Bladder microvascular endothelial cell (primary cell): Measurements from ENCODE around the gene USF1. TPM values are rescaled to one million over a fixed set of nuclear protein-coding genes. Genes with fewer than 3 reads are reported as not detected.

Experiments used
- total RNA-seq: library from RNA; depleted of rRNA; stranded (reverse); fragments of >200 nt; gene quantifications from 2 replicates; pipeline ENCODE4 v1.2.3, GENCODE V29; 2014

USF1 gene, protein sequence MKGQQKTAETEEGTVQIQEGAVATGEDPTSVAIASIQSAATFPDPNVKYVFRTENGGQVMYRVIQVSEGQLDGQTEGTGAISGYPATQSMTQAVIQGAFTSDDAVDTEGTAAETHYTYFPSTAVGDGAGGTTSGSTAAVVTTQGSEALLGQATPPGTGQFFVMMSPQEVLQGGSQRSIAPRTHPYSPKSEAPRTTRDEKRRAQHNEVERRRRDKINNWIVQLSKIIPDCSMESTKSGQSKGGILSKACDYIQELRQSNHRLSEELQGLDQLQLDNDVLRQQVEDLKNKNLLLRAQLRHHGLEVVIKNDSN
- total RNA-seq: 104 and 119 TPM in 2 replicates

DNA sequence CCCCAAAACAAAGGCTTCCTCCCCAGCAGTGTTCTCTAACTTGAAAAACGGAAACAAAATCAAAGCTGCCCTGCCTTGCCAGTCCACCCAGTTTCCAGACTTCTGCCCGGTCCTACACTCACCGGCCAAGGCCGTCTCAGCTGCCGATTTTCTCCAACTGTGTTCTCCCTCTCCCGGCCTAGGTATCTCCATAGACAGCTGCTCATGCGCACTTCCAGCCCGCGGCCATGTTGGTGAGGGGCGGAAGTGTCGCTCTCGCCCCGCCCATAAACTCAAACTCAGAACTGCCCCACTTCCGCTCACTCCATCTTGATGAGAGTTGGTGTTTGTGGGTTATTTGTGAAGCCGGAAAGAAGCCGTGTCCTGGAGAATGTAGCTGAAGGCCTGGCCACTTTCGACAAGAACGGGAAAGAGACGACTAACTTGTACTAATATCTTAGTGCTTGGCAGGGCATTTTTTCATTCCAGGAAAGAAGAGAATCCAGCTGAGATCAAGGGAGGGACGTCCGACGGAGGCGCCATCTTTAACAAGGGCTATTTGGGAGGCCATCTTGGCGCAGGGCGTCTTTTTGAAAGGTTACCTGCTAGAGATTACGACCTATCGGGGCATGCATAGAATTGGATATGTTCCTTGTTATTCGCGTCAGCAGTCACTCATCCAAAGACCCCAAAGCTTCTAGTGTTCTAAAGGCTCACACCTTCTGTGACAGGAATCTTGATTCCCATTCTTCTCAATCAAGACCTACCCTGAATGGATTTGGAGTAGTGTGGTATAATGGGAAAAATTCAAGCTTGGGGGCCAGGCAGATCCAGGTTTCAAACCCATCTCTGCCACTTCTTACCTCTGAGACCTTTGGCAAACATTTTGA lies at the start of gene USF1:
USF1 (minus strand) TSS at position 242 of the 869 bp plus-strand sequence. CDS start 2,702 bp downstream, outside the sequence.

DNA sequence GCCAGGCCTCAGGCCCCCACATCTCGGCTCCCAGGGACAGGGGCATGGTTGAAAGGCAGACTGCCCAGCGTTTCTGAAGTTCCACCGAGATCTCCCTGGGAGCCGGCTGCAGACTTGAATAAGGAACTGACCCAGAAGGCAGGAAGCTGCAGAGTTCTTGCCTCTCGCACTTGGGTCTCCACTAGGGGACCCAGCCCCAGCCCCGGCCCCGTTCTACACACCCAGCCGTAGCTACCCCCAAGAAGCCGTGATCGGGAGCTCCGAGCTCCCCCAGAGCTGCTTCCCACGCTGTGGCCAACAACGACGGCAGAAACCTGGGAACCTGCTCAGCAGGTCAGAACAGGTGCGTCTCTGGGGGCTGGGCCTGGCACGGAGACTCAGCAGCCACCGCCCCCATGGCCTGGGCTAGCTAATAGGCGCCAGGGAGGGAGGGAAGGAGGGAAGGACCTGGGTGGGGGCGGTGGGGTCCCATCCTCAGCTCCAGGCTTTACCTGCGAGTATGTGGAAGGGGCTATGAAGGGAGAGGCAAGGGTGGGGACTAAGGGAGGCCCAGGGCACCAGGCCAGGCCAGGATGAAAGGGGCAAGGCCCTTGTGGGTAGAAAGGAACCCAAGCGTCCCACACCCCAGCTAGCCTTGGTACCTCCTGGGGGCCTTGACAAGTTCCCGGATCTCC lies 43.6 kb upstream of the USF1 start, which contains the start of gene NECTIN4:
NECTIN4 (minus strand) TSS at position 308 of the 674 bp plus-strand sequence; CDS start at position 46, 262 bp downstream.

DNA sequence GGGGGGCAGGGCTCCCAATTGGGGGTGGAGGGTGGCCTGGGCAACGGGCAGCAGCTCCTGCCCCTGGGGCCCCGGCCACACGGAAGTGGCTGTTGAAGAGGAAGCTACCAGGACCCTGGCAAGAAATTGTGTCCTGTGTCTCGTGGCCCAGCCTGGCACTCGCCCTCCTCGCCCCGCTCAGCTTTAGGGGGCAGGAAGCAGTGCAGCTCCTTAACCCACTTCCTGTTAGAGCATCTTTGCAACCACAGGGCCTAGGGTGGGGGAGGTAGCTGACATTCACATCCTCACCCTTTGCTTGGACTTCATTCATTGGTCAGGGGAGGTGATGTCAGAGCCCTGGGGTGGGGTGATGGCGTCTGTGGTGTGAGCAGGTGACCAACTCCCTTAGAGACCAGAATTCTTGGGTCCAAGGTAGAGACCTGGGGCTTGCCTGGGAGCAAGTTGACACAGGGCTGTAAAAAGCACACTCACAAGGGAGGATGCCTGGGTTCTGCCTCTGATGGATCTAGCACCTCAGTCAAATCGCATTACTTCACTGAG lies 24.0 kb upstream of the USF1 start, which contains the start of gene ARHGAP30:
ARHGAP30 (minus strand) TSS at position 161 of the 540 bp plus-strand sequence. CDS start 267 bp downstream, outside the sequence.

GRCh38 chr1:161038523-161039153 lies 7.1 kb downstream of the USF1 start, which contains the start of gene TSTD1:
Gene TSTD1, minus strand, starts transcription at chr1:161038964. Its CDS starts 75 bp downstream, at chr1:161038889.

GRCh38 chr1:161020509-161021164 lies 25.1 kb downstream of the USF1 start, which contains the start of gene F11R:
Gene F11R, minus strand, starts transcription at chr1:161021152. Its CDS starts 79 bp downstream, at chr1:161021073.

Other genes starting within 250 kb of the USF1 start
- not detected in 2 replicates for gene LY9, start 249.8 kb downstream of the USF1 start, total RNA-seq
- gene CD244, start 183.1 kb downstream of the USF1 start, total RNA-seq: not detected in 2 replicates
- gene ITLN1, start 160.8 kb downstream of the USF1 start, total RNA-seq: not detected in 2 replicates
- not detected in 2 replicates for gene ITLN2, start 91.2 kb downstream of the USF1 start, total RNA-seq
- gene F11R, start 24.8 kb downstream of the USF1 start, total RNA-seq: 84.2 and 331 TPM in 2 replicates
- gene TSTD1, start 7.0 kb downstream of the USF1 start, total RNA-seq: 3.8 TPM in 1 of 2 replicates, not detected in the other
- gene ARHGAP30, start 23.9 kb upstream of the USF1 start, total RNA-seq: not detected in 2 replicates
- gene NECTIN4, start 43.6 kb upstream of the USF1 start, total RNA-seq: 0.31 and 0.32 TPM in 2 replicates
- 1.5 and 1.6 TPM in 2 replicates for gene KLHDC9, start 52.4 kb upstream of the USF1 start, total RNA-seq
- 31.4 and 45.7 TPM in 2 replicates for gene PFDN2, start 72.1 kb upstream of the USF1 start, total RNA-seq
- 10.8 and 12.5 TPM in 2 replicates for gene NIT1, start 72.1 kb upstream of the USF1 start, total RNA-seq
- gene DEDD, start 86.7 kb upstream of the USF1 start, total RNA-seq: 21.7 and 47.4 TPM in 2 replicates
- 119 and 137 TPM in 2 replicates for gene UFC1, start 108.0 kb upstream of the USF1 start, total RNA-seq
- 3.6 and 7.8 TPM in 2 replicates for gene USP21, start 113.5 kb upstream of the USF1 start, total RNA-seq
- 13.7 and 15.4 TPM in 2 replicates for gene PPOX, start 120.4 kb upstream of the USF1 start, total RNA-seq
- 16.0 and 29.8 TPM in 2 replicates for gene B4GALT3, start 131.5 kb upstream of the USF1 start, total RNA-seq
- 9.7 and 9.9 TPM in 2 replicates for gene ADAMTS4, start 153.1 kb upstream of the USF1 start, total RNA-seq
- gene NDUFS2, start 156.4 kb upstream of the USF1 start, total RNA-seq: 139 and 183 TPM in 2 replicates
- 0.16 TPM in 1 of 2 replicates, not detected in the other for gene FCER1G, start 169.3 kb upstream of the USF1 start, total RNA-seq
- not detected in 2 replicates for gene APOA2, start 177.7 kb upstream of the USF1 start, total RNA-seq
- 14.2 and 18.3 TPM in 2 replicates for gene TOMM40L, start 180.1 kb upstream of the USF1 start, total RNA-seq
- not detected in 2 replicates for gene NR1I3, start 192.2 kb upstream of the USF1 start, total RNA-seq
- not detected in 2 replicates for gene PCP4L1, start 212.8 kb upstream of the USF1 start, total RNA-seq